ENCODE data around the gene EOGT.

The EOGT gene

DNA sequence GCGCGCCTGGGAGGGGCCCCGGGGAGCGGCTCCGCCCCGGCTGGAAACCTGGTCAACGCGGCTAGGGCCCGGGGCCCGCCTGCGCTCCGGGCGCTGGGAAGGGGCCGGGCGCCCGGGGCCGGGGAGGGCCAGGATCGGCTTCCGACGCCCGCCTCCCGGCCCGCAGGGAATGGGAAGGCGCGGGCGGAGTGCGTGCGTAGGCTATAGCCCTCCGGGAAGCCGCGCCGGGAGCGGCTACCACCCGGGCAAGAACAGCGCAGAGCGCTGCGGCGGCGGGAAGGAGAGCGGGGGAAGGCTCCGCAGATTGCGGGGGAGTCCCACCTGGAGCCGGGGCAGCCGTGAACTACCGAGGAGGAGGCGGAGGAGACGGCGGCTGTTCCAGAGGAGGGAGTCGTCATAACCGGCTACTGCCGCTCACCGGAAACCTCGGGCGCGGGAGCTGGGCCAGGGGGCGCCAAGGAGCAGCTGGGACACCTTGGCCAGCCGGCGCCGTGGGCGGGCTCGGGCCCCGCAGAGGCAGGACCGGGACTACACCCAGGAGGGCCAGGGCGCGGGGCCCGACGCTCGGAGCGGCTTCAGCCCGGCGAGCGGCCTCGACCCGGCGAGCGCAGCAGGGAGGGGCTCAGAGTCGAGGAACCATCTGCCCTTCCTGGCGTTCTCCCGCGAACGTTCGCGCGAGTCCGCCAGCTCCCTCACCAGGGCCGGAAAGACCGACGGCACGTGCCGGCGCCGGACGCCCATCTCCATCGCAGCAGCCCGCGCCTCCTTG, at the start of gene EOGT:
EOGT (minus strand) TSS at position 432 of the 769 bp plus-strand sequence. CDS start 3,838 bp downstream, outside the sequence.
- peak; percentile 36 for DNase-seq

DNA sequence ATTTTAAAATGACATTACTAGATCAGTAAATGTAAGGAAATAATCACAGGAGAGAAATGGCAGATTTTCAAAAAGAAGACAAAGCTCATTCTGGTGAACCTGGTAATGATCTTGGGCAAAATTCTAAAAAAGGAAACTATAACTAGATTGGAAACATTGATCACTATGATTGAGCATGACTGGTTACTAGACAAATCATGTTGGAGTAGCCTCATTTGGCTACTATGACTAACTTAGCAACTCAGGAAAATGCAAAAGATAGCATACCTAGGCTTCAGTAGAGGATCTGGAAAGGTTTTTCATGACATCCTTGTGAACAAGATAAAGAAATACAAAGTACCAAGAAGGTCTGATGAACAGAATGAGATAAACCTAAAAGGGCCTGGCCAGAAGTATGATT, 46.2 kb upstream of the EOGT start:
- DNase-seq = no peak

DNA sequence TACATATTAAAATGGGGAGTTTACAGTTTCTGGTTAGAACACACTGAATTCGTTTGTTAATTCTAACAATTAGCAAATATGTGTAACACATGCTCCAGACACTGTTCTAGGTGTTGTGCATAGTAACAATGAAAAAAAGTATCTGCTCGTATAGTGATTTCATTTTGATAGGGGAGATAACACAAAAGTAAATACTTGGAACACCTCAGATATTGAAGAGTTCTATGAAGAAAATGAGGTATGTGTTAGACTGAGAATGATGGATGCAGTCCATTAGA, 45.4 kb upstream of the EOGT start:
- DNase-seq = no peak

DNA sequence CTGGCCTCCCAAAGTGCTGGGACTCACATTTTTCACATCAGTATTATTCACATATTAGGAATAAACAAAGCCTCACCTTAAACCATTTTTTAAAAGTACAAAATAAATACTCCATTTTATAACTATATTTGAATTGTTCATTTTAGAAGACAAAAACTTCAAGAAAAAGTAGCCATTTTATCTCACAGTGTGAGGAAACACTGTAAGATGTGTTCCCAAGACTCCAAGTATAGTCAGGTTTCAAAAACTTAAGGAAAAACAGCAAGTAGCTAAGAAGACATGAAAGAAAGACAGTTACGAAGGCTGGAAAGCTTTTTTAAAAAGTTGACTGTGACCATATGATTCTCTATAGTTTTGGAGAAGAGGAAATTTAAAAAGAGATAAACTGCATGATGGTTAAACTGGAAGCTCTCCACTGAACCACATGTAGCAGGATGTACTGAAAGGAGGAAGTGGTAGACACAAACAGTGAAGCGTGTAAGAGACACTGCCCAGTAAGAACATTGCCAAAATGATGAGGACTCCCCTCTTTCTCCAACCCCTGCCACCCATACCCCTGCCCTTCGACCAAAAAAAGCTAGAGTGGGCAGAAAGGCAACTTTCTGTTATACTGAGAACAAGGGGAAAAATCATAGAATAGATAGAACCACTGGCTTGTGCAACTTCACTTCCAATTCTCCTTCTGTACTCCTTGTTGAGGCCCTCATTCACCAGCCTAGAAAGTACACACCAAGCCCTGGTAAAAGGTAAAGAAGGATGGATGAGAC, 44.9 kb upstream of the EOGT start:
- no peak for DNase-seq

DNA sequence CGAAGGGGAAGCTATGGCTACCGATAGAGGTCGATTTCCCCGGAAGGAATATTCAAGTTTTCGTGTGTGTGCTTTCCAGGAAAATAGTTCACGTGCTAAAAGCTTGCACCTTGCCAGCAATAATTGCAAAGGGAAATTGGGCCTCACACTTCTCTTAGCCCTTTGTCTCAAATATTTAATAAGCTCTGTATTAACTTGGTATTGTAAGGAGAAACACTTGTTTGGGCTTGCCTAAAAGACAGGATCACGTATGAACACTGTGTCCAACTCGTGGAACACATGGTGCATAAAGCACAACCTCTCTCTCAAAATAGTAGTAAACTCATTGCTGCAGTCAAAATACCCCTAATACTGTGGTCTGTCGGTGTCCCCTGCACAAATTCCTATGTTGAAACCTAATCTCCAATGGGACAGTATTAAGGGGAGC, 39.0 kb upstream of the EOGT start:
- DNase-seq = no peak

- no peak for DNase-seq
Observed at GRCh38 chr3:69051756-69052471, 38.4 kb upstream of the EOGT start, which contains the start of gene TMF1. Gene TMF1 (minus strand): TSS chr3:69052333. CDS start chr3:69052086, 247 bp downstream.

- DNase-seq = no peak
Observed at GRCh38 chr3:69048990-69049389, 35.5 kb upstream of the EOGT start.

GRCh38 chr3:69044608-69045007, 31.1 kb upstream of the EOGT start:
- DNase-seq = no peak

- DNase-seq = no peak
Observed at GRCh38 chr3:69033470-69033869, 20.0 kb upstream of the EOGT start.

GRCh38 chr3:69032737-69033136, 19.3 kb upstream of the EOGT start:
- no peak for DNase-seq

GRCh38 chr3:69032142-69032541, 18.7 kb upstream of the EOGT start:
- no peak for DNase-seq

GRCh38 chr3:69031635-69032034, 18.2 kb upstream of the EOGT start:
- no peak for DNase-seq

DNA sequence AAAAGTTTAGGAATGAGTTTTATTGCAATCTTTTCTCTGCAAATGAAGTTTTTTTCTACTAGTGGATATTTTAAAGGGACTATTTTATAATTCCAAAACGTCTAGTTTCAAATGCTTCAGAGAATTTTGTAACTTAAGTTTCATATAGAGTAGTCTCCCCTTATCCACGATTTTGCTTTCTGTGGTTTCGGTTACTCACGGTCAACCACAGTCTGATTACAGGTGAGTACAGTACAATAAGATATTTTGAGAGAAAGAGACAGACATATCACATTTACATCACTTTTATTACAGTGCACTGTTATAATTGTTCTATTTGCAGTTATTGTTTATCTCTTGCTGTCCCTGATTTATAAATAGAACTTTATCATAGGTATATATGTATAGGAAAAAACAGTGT, 7.4 kb upstream of the EOGT start:
- no peak for DNase-seq

DNA sequence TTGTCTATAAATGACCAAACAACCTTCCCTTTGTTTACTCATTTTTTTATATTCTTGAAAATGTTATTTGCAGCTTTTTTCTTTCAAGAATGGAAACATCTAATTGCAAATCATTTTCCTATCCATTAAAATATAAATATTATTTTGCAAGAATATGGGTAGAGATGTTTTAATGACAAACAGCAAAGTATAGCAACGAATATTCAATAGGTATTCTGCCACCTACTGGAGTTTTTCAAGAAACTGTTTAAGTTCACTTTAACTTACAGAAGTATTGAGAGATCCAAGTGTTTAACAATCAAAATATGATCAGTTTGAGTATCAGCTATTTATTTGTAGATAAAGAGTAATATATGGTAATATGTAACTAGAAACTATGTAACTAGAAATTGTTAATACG, 6.9 kb upstream of the EOGT start:
- DNase-seq = no peak

DNA sequence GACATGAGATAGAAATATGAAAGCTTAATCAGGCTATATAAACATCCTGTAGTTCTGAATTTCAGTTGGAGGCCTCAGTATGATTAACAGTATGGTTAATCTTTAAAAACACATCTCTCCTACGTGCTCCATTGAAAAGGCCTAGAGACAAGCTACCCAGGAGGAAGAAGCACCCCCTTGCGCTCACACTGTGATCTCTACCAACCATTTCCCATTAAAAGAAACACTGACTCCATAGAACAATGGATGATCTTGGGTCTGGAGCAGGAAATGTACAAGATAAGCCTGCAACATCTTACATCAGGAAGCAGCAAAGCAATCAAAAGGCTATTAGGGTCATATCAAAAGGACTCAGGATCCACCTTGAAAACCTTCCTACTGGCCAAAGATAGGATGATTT, 3.4 kb upstream of the EOGT start:
- no peak for DNase-seq

DNA sequence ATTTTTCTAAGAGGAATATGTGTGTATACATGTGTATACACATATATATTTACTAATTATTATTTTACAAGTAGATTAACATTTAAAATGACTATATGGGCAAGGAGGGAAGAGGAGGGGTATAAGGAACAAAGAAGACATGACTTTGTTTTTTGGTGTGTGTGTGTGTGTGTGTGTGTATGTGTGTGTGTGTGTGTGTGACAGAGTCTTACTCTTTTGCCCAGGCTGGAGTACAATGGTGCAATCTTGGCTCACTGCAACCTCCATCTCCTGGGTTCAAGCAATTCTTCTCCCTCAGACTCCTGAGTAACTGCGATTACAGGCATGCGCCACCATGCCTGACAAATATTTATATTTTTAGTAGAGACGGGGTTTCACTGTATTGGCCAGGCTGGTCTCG, 2.6 kb upstream of the EOGT start:
- DNase-seq = no peak

DNA sequence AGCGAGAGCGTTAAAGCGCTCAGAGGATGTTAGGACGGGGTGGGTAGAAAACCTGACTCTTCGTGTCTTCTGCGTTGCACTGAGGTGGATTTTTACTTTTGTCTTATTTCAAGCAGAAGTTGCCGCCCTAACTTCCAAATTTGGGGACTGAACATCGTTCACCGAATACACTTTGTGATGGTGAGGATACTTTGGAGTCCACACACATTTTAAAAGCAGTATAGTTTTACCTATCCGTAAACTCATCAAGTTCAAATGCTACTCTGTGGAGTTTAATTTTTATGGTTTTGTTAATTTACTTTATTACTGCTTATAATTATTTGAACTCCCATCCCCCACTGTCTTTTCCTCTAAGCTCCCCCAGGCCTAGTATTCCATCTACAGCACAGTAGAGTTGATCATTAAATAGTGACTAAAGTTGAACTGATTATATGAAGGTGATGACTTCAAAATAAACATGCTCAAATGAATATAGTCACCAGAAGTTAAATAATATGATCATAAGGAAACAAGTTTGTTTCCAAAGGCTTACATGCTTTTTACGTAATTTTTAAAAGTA, 617 bp upstream of the EOGT start:
- no peak for DNase-seq

- no peak for DNase-seq
Observed at GRCh38 chr3:69012800-69013252, 658 bp downstream of the EOGT start.

DNA sequence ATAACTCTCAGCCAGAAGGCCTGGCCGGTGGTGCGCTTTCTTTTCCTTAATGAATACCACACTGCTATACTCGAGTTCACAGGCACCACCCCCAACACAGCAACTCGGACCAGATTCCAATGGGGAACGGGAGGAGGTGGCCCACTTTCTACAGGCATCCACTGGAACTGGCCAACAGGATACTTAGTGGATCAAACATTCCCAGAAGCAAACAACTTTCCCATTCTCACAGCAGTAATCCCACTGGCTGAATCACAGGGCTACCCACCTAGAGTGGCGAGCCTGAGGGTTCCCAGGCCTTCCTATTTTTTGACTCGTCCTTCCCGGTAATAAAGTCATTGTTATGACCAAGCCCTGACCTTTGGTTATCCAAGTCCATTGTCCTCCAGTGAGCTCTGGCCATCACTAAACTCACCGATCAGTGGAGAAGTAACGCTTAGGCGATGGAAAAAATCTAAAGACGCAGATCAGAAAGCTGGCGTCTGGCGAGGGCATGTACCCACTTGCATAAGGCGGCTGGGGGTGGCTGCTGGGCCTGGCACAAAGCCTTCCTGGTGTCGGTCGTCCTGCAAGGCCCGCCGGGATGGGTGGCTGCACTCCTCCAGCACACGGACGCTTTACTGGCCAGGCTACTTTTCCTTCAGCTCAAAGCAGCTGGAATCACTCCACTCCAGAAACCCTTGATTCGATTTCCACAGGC, 1.2 kb downstream of the EOGT start:
- DNase-seq = no peak

DNA sequence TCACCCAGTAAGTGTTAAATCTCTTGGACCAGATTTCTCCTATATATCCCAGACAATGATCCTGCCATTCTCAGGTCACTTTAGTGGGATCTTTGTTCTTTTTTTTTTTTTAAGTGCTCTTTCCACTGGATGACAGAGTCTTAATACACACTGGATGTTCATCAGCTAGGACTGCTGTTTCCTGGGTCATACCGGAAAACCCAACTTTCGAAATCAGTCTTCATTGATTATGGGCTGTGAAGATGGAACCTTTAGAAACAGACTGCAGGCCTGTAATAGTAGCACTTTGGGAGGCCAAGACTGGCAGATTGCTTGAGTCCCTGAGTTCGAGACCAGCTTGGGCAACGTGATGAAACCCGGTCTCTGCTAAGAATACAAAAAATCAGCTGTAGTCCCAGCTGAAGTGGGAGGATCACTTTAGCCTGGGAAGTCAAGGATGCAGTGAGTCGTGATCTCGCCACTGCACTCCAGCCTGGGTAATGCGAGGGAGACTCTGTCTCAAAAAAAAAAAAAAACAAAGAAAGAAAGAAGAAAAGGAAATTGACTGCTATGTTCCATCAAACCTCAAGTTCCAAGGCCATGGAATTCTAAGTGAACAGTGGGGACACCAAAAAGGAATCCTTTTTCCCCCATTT, 2.3 kb downstream of the EOGT start:
- no peak for DNase-seq

- no peak for DNase-seq
Observed at GRCh38 chr3:69009559-69010410, 3.7 kb downstream of the EOGT start.

All from NCI-H446 treated with DMSO at 0.1 percent for 48 hours (cell line).